ENCODE data around the gene TTC21A.

TTC21A gene

GRCh38 chr3:39104961-39105686 is 2.4 kb upstream of the TTC21A start:
- Mint-ChIP-seq H3K4me3 (peak overlapping the region; percentile 87), H3K27me3 (no peaks in the 10 kb centered on the region), H3K4me1 (peaks cover 40% of the 10 kb centered on the region), H3K36me3 (ENCODE audit: low read depth) (no peaks in the 10 kb centered on the region), H3K27ac (peak overlapping the region; percentile 44), H3K9me3 (no peaks in the 10 kb centered on the region)
- ATAC-seq (no peak), DNase-seq (peak; percentile 41)

GRCh38 chr3:39105687-39106063 is 1.8 kb upstream of the TTC21A start:
- DNase-seq, result no peak
- H3K4me1 Mint-ChIP-seq, result peaks cover 40% of the 10 kb centered on the region
- no peaks in the 10 kb centered on the region for H3K36me3 Mint-ChIP-seq (ENCODE audit: low read depth)
- H3K4me3 Mint-ChIP-seq, result peak overlapping the region; percentile 87
- no peak overlapping the region for H3K27ac Mint-ChIP-seq
- no peak for ATAC-seq
- no peaks in the 10 kb centered on the region for H3K27me3 Mint-ChIP-seq
- no peaks in the 10 kb centered on the region for H3K9me3 Mint-ChIP-seq

- H3K4me1 Mint-ChIP-seq, result peaks cover 40% of the 10 kb centered on the region
These were observed 1.1 kb upstream of the TTC21A start for GRCh38 chr3:39106281-39106811.

GRCh38 chr3:39106851-39107387 is 561 bp upstream of the TTC21A start:
- Mint-ChIP-seq H3K27me3 (no peaks in the 10 kb centered on the region), H3K4me3 (peak overlapping the region; percentile 87), H3K4me1 (peaks cover 40% of the 10 kb centered on the region), H3K36me3 (ENCODE audit: low read depth) (no peaks in the 10 kb centered on the region), H3K9me3 (no peaks in the 10 kb centered on the region), H3K27ac (peak overlapping the region; percentile 51)
- ATAC-seq, result no peak
- peak; percentile 31 for DNase-seq

More at GRCh38 chr3:39106281-39106811, 1.1 kb upstream of the TTC21A start:
- DNase-seq, result no peak
- Mint-ChIP-seq H3K4me3 (peak overlapping the region; percentile 87), H3K9me3 (no peaks in the 10 kb centered on the region), H3K27ac (peak overlapping the region; percentile 51), H3K36me3 (ENCODE audit: low read depth) (no peaks in the 10 kb centered on the region), H3K27me3 (no peaks in the 10 kb centered on the region)
- ATAC-seq, result no peak

- peak; percentile 35 for ATAC-seq
- Mint-ChIP-seq H3K4me3 (peak overlapping the region; percentile 90), H3K4me1 (peaks cover 38% of the 10 kb centered on the region)
These were observed 775 bp downstream of the TTC21A start for GRCh38 chr3:39108200-39108710.

GRCh38 chr3:39109086-39109485 is 1.6 kb downstream of the TTC21A start:
- Mint-ChIP-seq H3K4me3 (no peak overlapping the region), H3K9me3 (no peaks in the 10 kb centered on the region), H3K4me1 (peaks cover 38% of the 10 kb centered on the region), H3K36me3 (ENCODE audit: low read depth) (no peaks in the 10 kb centered on the region), H3K27me3 (no peaks in the 10 kb centered on the region), H3K27ac (no peak overlapping the region)
- DNase-seq, result no peak
- no peak for ATAC-seq

More at GRCh38 chr3:39108200-39108710, 775 bp downstream of the TTC21A start:
- DNase-seq, result no peak
- Mint-ChIP-seq H3K9me3 (no peaks in the 10 kb centered on the region), H3K27ac (peak overlapping the region; percentile 76), H3K27me3 (no peaks in the 10 kb centered on the region), H3K36me3 (ENCODE audit: low read depth) (no peaks in the 10 kb centered on the region)

- peaks cover 35% of the 10 kb centered on the region for H3K4me1 Mint-ChIP-seq
- no peak for ATAC-seq
- H3K4me3 Mint-ChIP-seq, result no peak overlapping the region
- no peaks in the 10 kb centered on the region for H3K36me3 Mint-ChIP-seq (ENCODE audit: low read depth)
- no peaks in the 10 kb centered on the region for H3K9me3 Mint-ChIP-seq
- DNase-seq, result no peak
- H3K27ac Mint-ChIP-seq, result no peak overlapping the region
- no peaks in the 10 kb centered on the region for H3K27me3 Mint-ChIP-seq
These were observed 2.7 kb downstream of the TTC21A start for GRCh38 chr3:39110041-39110639.

GRCh38 chr3:39112113-39112512 is 4.6 kb downstream of the TTC21A start:
- no peaks in the 10 kb centered on the region for H3K27me3 Mint-ChIP-seq
- peaks cover 18% of the 10 kb centered on the region for H3K4me1 Mint-ChIP-seq
- ATAC-seq (no peak), DNase-seq (no peak)
- no peak overlapping the region for H3K27ac Mint-ChIP-seq
- no peaks in the 10 kb centered on the region for H3K36me3 Mint-ChIP-seq (ENCODE audit: low read depth)
- H3K4me3 Mint-ChIP-seq, result no peak overlapping the region
- H3K9me3 Mint-ChIP-seq, result no peaks in the 10 kb centered on the region

GRCh38 chr3:39112535-39112934 is 5.1 kb downstream of the TTC21A start:
- H3K4me3 Mint-ChIP-seq, result no peak overlapping the region
- H3K36me3 Mint-ChIP-seq (ENCODE audit: low read depth), result no peaks in the 10 kb centered on the region
- peaks cover 18% of the 10 kb centered on the region for H3K4me1 Mint-ChIP-seq
- H3K9me3 Mint-ChIP-seq, result no peaks in the 10 kb centered on the region
- no peak overlapping the region for H3K27ac Mint-ChIP-seq
- ATAC-seq (no peak), DNase-seq (no peak)
- H3K27me3 Mint-ChIP-seq, result no peaks in the 10 kb centered on the region

GRCh38 chr3:39113291-39113690 is 5.8 kb downstream of the TTC21A start:
- no peaks in the 10 kb centered on the region for H3K27me3 Mint-ChIP-seq
- H3K4me3 Mint-ChIP-seq, result no peak overlapping the region
- H3K27ac Mint-ChIP-seq, result no peak overlapping the region
- H3K4me1 Mint-ChIP-seq, result peaks cover 10% of the 10 kb centered on the region
- DNase-seq (no peak), ATAC-seq (no peak)
- H3K9me3 Mint-ChIP-seq, result no peaks in the 10 kb centered on the region
- no peaks in the 10 kb centered on the region for H3K36me3 Mint-ChIP-seq (ENCODE audit: low read depth)

GRCh38 chr3:39114456-39114855 is 7.0 kb downstream of the TTC21A start:
- H3K4me3 Mint-ChIP-seq, result no peak overlapping the region
- H3K9me3 Mint-ChIP-seq, result no peaks in the 10 kb centered on the region
- DNase-seq, result no peak
- no peaks in the 10 kb centered on the region for H3K27me3 Mint-ChIP-seq
- H3K4me1 Mint-ChIP-seq, result no peaks in the 10 kb centered on the region
- no peak for ATAC-seq
- H3K36me3 Mint-ChIP-seq (ENCODE audit: low read depth), result no peaks in the 10 kb centered on the region
- H3K27ac Mint-ChIP-seq, result no peak overlapping the region

- no peaks in the 10 kb centered on the region for H3K4me1 Mint-ChIP-seq
- DNase-seq (no peak), ATAC-seq (no peak)
- H3K4me3 Mint-ChIP-seq, result no peak overlapping the region
- no peaks in the 10 kb centered on the region for H3K36me3 Mint-ChIP-seq (ENCODE audit: low read depth)
- no peaks in the 10 kb centered on the region for H3K9me3 Mint-ChIP-seq
- H3K27me3 Mint-ChIP-seq, result no peaks in the 10 kb centered on the region
- H3K27ac Mint-ChIP-seq, result no peak overlapping the region
These were observed 8.4 kb downstream of the TTC21A start for GRCh38 chr3:39115870-39116269.

- no peak for ATAC-seq
- H3K9me3 Mint-ChIP-seq, result no peaks in the 10 kb centered on the region
- no peaks in the 10 kb centered on the region for H3K36me3 Mint-ChIP-seq (ENCODE audit: low read depth)
- H3K4me1 Mint-ChIP-seq, result no peaks in the 10 kb centered on the region
- H3K27me3 Mint-ChIP-seq, result no peaks in the 10 kb centered on the region
- H3K27ac Mint-ChIP-seq, result no peak overlapping the region
- no peak overlapping the region for H3K4me3 Mint-ChIP-seq
- no peak for DNase-seq
These were observed 10.6 kb downstream of the TTC21A start for GRCh38 chr3:39118079-39118478.

- H3K4me1 Mint-ChIP-seq, result no peaks in the 10 kb centered on the region
- no peaks in the 10 kb centered on the region for H3K36me3 Mint-ChIP-seq (ENCODE audit: low read depth)
- H3K9me3 Mint-ChIP-seq, result no peaks in the 10 kb centered on the region
- no peak overlapping the region for H3K4me3 Mint-ChIP-seq
- DNase-seq, result no peak
- H3K27me3 Mint-ChIP-seq, result no peaks in the 10 kb centered on the region
- no peak overlapping the region for H3K27ac Mint-ChIP-seq
- no peak for ATAC-seq
These were observed 11.6 kb downstream of the TTC21A start for GRCh38 chr3:39118931-39119660.

Measured in activated naive CD8-positive, alpha-beta T cell treated with anti-CD3 and anti-CD28 coated beads, Interleukin-2, amount 50 U/mL, for 24 hours (primary cell).